IPS-NIHi7 (cell line): ENCODE results near the gene PYGO2.
A peak's percentile ranks its signal among the peaks of the same experiment; 100 is the strongest.
"Not testable (repeated sequence)": the region's sequence is repeated elsewhere in the genome, so short reads cannot be mapped to it uniquely, and the experiment has no call there.

ENCODE experiments used
- DNase-seq: peaks from one replicate; pipeline ENCODE4 v3.0.0; 2012; ENCODE audit warnings: mixed read lengths; ENCODE audit errors: extremely low spot score

The PYGO2 gene

DNA sequence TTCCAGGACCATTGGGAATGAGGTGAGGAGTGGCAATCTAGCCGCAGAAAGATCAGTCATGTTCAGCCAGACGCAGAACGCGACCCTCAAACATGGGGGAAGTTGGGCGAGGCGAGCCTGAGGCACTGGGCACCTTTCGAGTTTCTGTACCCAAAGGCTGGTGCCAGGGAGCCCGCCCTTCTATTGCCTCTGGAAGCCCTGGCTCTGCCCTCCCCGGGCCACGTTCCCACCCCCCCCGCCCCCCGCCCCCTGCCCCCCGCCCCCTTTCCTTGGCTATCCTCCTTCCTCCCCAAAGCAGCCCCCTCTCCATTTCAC is 38.8 kb upstream of the PYGO2 start:
- no peak for DNase-seq

DNA sequence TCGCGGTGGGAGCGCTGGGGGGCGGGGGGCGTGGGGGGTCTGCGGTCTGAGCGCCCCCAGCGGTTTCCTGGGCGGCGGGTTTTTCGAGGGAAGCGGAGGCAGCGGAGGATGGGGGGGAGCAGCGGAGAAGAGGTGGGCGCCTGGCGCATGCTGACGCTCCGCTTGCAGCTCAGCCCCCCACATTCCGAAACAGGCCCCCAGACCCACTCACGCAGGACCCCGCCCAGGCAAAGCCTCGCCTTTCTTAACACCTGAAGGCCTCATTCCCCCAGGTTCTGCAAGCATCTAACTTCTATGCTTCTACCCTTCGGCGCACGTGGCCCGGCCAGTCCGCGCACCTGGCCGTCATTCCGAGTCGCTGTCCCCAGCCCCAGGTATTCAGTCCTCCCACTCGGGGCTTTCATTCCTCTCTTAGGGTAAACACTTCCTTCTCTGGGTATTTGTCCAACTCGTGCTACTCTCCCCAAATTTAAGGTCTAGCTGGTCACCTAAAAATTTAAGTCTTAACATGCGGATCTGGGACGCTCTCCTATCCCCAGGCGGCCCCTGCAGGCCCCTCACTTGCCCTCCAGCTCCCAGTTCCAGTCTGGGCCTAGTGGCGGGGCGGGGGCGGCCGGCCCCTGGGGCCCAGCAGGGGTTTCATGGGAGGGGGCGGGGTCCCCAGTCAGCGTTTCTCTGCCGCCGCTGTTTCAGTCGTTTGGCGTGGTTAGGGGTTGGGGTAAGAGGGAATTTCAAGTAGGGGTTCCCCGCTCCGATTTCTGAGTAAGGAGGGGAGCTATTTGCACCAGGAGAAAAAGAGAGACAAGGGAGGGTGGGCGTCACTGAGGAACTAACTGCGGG is 38.2 kb upstream of the PYGO2 start:
- peak; percentile 65 for DNase-seq

DNA sequence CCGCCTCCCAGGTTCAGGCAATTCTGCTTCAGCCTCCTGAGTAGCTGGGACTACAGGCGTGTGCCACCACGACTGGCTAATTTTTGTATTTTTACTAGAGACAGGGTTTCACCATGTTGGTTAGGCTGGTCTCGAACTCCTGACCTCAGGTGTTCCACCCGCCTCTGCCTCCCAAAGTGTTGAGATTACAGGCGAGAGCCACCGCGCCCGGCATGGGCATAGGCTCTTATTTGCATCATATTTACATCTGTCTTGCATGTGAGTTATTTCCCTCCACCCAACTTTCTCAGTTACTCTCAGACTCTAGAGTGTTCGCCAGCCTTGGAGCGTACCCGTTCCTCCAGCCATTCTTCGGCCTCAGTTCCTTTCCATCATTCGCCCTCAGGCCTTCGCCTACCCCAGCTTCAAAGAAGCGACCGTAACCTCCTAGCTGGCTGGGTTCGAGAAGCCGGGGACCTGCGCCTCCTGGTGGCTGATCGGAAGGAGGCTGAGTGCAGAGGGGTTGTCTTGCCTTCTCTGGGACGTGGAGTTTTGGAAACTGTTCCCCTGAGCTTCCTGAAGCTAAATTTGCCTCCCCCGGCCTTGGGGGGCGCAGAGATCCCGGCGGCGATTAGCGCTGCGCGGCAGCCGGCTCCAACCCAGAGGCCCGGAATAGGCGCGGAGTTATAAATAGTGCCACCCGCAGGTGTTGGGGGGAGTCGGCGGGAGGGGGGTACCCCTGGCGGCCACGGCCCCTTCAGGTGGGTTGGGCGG is 37.4 kb upstream of the PYGO2 start:
- DNase-seq = peak; percentile 82

GRCh38 chr1:154998201-154998780 is 36.7 kb upstream of the PYGO2 start:
- DNase-seq = no peak

DNA sequence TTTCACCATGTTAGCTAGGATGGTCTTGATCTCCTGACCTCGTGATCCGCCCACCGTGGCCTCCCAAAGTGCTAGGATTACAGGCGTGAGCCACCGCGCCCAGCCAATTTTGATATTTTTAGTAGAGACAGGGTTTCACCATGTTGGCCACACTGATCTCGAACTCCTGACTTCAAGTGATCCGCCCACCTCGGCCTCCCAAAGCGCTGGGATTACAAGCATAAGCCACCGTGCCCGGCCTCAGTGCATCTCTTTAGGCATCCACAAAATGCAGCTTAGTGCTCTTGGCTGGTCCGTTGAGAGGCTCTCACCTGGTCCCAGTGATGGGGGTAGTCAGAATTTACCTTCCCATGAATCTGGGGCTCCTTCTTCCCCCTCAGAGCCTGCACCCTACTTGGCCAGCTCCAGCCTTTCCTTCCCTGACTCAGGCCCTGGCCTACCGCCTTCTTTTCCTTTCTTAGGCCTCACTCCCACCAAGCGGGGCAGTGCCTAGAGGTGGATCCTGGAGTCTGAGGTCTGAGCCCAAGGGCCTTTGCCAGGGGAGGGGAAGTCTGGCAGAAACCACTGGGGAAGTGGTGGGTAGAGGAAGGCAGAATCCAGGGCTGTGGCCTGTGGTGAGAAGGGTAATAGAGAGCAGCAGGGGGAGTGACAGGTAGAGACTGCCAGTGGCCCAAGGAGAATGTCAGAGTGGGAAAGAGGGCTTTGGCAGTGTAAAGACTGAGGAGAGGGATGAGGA is 35.6 kb upstream of the PYGO2 start:
- no peak for DNase-seq

- not testable (repeated sequence) for DNase-seq
Measured at GRCh38 chr1:154995301-154995983, 33.9 kb upstream of the PYGO2 start.

GRCh38 chr1:154994591-154994990 is 33.0 kb upstream of the PYGO2 start:
- DNase-seq = no peak

GRCh38 chr1:154994269-154994587 is 32.6 kb upstream of the PYGO2 start:
- no peak for DNase-seq

- DNase-seq = no peak
Measured at GRCh38 chr1:154993572-154994268, 32.1 kb upstream of the PYGO2 start, which contains the start of gene LENEP. LENEP (plus strand) TSS chr1:154993586; CDS start chr1:154993608, 22 bp downstream.

GRCh38 chr1:154992721-154993571 is 31.4 kb upstream of the PYGO2 start:
- DNase-seq = peak; percentile 29

DNA sequence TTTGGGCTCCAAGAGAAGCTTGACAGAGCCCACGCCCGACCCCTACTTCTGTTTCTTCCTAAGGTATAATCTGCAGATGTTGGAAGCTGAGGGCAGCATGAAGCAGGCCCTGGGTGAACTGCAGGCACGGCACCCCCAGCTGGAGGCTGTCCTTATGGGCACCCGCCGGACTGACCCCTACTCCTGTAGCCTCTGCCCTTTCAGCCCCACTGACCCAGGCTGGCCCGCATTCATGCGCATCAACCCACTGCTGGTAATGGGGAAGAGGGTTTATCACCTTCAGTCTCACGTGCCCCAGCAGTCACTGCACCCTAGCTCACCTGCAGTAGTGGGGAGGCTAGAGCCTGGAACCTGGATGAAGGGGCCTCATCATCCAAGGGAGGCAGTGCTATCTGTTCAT is 28.7 kb upstream of the PYGO2 start:
- no peak for DNase-seq

- DNase-seq = no peak
Measured at GRCh38 chr1:154989195-154989860, 27.7 kb upstream of the PYGO2 start.

DNA sequence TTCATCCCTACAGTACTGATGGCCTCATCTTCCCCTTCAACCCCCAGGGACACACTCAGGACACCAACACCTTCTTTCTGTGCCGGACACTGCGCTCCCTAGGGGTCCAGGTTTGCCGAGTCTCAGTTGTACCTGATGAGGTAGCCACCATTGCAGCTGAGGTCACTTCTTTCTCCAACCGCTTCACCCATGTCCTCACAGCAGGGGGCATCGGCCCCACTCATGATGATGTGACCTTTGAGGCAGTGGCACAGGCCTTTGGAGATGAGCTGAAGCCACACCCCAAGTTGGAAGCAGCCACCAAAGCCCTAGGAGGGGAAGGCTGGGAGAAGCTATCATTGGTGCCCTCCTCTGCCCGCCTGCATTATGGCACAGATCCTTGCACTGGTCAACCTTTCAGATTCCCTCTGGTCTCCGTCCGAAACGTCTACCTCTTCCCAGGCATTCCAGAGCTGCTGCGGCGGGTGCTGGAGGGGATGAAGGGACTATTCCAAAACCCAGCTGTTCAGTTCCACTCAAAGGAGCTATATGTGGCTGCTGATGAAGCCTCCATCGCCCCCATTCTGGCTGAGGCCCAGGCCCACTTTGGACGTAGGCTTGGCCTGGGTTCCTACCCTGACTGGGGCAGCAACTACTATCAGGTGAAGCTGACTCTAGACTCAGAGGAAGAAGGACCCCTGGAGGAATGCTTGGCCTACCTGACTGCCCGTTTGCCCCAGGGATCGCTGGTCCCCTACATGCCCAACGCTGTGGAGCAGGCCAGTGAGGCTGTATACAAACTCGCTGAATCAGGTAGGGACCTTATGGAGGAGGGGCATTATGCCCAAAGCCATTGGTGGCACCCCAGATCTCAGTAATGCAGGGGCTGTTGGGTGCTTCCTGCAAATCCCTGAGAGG is 26.7 kb upstream of the PYGO2 start:
- DNase-seq = no peak

- DNase-seq = no peak
Measured at GRCh38 chr1:154987326-154987725, 25.7 kb upstream of the PYGO2 start.

DNA sequence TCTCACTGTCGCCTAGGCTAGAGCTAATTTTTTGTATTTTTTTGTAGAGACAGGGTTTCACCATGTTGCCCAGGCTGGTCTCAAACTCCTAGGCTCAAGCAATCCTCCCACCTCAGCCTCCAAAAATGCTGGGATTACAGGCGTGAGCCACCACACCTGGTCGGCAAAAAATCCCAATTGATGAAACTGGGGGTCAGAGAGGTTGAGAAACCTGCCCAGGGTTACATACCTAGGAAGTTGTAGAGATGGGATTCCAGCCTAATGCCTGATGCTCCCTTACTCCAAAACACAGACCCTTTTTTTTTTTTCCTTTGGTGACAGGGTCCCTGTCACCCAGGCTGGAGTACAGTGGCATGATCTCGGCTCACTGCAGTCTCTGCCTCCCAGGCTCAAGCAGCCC is 25.2 kb upstream of the PYGO2 start:
- not testable (repeated sequence) for DNase-seq

GRCh38 chr1:154983776-154984466 is 22.3 kb upstream of the PYGO2 start:
- no peak for DNase-seq

DNA sequence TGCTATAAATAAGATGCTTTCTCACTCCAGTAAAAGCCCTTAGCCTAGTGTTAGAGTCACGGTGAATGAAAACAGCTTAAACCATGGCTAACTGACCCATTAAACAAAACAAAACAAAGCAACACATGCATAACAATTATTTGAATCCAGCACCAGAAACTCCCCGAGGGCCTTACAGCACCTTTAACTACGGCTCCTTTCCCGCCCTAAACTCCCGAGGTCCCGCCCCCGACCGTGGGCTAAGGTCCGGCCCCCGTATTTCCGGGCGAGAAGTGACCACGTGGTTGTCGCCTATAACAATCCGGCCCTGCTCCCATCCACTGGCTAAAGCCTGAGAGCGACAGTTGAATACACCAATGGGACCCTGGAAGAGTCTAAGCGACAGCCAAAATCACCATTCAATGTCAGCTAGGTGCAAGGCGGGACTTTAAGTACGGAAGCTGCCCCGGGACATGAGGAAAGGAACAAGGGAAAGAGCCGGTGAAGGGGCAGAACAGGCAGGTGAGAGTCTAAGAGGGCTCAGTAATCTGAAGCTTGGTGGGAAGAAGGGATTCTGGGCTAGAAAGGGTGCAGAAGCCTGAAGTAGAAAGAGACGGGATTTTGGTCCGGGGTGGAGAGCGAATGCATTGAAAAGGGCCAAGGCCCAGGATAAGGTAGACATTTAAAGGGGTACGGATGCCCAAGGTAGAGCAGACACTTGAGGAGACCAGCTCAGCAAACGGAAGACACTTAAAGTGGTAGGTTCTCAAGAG is 21.5 kb upstream of the PYGO2 start, which contains the start of gene FLAD1:
FLAD1 (plus strand) TSS at position 448 of the 752 bp plus-strand sequence. CDS start 351 bp downstream, outside the sequence.
- DNase-seq = peak; percentile 95
